Measurements from ENCODE around the gene PAM16. TPM values are rescaled to one million over a fixed set of nuclear protein-coding genes. Genes with fewer than 3 reads are reported as not detected.
"Not testable (repeated sequence)": the region's sequence is repeated elsewhere in the genome, so short reads cannot be mapped to it uniquely, and the experiment has no call there.

PAM16 gene
- total RNA-seq, 1 experiment from 2014 or later = 116 TPM

DNA sequence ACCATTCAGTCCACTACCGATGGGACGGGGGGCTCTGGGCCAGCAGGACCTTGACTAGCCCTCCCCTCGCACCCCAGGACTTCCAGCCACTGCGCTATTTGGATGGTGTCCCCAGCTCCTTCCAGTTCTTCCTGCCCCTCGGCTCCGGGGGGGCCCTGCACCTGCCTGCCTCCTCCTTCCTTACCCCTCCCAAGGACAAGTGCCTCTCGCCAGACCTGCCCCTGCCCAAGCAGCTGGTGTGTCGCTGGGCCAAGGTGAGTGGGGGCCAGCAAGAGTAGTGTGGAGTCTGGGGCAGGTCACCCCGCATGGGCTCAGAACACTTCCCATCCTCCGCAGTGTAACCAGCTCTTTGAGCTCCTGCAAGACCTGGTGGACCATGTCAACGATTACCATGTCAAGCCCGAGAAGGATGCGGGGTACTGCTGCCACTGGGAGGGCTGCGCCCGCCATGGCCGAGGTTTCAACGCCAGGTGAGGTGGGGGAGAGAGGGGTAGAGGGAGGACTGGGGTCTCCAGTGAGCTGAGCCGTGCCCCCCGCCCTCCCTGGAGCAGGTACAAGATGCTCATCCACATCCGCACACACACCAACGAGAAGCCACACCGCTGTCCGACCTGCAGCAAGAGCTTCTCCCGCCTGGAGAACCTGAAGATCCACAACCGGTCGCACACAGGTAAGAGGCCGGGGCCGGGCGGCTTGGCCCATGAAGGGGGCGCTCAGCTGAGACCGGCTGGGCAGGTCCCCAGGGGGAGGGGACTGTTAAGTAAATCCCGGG lies 16.2 kb downstream of the PAM16 start:
- no peak for DNase-seq (ENCODE audit: low spot score)

DNA sequence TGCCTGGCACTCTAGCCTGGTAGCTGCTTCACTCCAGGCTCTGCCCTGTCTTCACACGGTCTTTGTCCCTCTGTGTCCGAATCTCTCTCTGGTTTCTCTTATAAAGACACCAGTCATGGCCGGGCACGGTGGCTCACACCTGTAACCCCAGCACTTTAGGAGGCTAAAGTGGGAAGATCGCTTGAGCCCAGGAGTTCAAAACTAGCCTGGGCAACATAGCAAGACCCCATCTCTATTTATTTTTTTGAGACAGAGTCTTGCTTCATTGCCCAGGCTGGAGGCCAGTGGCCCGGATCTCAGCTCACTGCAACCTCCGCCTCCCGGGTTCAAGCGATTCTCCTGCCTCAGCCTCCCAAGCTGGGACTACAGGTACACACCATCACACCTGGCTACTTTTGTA lies 17.4 kb downstream of the PAM16 start:
- DNase-seq (ENCODE audit: low spot score) = not testable (repeated sequence)

DNA sequence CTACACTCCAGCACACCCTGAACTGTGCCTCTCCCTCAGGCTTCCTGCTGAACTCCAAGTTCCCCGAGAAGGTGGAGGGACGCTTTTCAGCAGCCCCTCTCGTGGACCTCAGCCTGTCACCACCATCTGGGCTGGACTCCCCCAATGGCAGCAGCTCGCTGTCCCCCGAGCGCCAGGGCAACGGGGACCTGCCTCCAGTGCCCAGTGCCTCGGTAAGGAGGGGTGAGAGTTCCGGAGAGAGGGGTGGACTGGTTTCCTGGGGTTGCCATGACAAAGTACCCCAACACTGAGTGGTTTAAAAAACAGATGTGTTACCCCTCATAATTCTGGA lies 17.8 kb downstream of the PAM16 start:
- DNase-seq (ENCODE audit: low spot score) = no peak

DNA sequence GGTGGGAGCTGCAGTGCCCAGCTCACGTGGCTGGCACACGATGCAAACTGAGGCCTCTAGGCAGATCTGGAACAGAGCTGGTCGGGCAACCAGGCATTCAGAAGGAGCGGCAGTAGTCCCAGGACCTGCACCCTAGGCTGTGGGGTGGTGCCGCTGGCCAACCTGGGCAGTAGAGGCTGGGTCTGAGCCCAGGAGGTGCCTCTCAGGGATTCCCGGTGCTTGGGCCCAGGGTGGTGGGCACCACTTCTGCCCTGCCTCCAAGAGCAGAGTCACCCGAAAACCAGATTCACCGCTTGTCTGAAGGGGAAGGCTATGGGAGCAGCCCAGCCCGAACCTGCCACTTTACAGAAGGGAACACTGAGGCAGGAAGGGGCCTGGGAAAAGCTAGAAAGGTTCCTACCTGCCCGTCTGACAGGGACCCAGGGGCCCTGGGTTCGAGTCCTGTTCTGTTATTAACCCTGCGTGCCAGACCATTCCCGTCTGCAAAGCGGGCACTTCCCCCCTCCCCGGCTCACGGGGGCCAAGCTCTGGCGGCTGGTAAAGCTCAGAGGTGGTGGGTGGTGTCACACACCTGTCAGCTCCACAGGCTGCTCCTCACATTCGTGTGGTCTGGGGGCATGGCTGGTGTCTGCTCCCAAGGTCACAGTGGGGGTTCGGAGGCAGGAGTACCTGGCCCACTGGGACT lies 18.4 kb downstream of the PAM16 start:
- DNase-seq (ENCODE audit: low spot score) = no peak

DNA sequence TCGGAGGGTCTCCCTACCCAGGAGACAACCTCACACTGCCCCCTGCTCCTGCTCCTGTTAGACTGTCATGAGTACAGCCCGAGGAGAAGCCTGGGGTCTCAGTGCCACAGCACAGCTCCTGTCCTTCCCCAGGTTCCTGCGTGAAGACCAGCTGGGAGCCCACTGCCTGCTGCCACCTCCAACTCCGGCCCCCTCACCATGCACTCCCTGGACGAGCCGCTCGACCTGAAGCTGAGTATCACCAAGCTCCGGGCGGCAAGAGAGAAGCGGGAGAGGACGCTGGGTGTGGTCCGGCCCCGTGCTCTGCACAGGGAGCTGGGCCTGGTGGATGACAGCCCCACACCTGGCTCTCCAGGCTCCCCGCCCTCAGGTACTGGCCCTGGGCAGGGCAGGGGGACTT lies 19.0 kb downstream of the PAM16 start:
- DNase-seq (ENCODE audit: low spot score) = no peak

DNA sequence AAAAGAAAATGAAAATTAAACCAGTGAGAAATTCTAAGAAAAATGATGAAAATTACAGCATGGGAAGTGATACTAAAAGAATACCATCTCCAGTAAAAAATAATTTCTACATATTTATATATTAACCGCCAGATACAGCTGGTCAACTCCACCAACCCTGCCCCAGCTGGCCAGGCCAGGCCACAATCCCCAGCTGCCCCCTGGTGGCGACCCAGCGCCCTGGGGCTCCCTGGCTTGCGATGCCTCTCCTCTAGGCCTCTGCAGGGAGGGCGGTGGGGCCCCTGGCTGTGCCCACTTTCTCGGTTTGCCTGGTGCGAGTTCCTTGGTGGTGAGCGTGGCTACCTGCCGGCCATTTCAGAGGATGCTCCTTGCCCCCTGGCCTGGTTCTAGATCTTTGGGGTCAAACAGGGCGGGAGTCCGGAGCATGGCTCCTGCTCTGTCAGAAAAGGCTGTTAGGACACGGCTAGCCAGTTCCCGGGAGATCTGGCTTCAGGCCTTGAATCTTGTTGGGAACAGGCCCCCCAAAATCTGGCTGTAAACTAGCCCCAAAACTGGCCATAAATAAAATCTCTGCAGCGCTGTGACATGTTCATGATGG lies 20.7 kb downstream of the PAM16 start:
- DNase-seq (ENCODE audit: low spot score) = peak; percentile 39

DNA sequence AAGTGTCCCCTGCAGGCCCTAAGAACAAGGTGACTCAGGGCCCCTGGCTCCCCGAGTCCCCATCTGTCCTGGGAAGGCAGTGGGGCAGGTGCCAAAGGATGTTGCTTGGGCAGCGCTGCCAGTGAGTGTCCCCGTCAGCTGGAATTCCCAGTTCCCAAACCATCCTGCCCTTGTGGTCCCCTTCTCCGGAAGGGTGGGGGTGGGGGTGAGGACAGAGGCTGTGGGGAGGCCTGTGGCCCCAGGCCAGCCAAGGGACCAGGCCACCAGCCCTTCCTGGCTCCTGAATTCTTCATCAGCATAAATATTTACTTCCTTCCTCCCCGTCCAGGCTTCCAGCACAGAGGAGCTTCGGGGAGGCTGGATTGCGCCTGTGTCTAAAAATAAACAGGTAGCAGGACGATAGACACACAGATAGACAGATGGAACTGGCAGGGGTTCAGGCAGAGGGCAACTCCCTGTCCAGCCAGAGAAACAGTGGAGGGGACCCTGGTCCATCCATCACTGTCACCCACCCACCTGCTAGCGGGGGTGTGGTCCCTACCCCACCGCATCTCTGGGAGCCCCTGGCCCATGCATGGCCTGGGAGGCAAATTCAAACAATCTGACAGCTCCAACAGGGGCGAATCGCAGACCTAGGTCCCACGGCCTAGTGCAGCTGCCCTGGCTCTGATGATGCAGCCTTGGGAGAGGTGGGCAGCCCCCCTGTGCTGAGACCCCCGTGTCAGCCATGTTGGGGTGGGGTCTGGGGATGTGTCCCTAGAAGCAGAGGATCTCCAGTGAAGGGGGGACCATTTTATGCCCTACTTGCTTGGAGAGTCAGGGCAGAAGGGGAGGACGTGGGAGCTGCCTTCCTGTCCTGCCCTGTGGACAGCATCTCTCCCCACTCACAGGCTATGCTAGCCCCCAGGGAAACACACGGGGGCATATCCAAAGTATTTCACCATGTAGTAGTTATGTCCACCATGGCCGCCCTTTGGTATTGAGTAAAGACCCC lies 22.0 kb downstream of the PAM16 start:
- DNase-seq (ENCODE audit: low spot score) = peak; percentile 75

DNA sequence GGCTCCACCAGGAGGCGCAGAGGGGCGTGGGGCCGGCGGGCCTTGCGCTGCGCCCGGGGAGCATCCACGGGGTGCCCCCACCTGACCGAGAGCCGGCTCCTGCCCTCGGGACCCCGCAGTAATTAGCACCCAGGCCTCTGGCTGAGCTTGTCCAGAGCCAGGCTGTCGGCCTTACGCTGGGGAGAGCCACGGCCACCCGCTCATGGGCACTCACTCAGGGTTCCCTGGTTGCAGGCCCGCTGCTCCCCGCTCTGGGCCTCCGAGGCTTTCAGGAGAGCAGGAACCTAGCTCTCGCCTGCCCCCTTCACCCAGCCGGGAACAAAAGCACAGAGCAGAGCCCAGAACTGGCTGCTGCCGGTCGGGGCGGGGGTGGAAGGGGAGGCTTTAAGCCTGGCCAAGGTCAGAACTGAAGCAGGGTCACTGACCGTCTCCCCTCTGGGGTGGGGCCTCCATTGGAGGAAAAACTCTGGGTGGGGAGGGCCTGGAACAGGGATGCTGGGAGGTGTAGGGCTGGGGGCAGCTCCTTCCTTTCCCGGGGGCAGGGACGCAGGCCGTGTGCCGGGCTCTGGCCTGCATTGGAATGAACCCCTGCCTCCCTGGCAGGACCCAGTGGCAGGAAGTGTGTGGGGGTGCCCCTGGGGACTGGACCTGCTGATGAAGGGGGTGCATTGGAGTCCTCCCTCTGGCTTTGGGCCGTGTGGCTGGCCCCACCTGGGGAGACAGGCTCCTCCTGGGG lies 22.9 kb downstream of the PAM16 start:
- DNase-seq (ENCODE audit: low spot score) = peak; percentile 31

DNA sequence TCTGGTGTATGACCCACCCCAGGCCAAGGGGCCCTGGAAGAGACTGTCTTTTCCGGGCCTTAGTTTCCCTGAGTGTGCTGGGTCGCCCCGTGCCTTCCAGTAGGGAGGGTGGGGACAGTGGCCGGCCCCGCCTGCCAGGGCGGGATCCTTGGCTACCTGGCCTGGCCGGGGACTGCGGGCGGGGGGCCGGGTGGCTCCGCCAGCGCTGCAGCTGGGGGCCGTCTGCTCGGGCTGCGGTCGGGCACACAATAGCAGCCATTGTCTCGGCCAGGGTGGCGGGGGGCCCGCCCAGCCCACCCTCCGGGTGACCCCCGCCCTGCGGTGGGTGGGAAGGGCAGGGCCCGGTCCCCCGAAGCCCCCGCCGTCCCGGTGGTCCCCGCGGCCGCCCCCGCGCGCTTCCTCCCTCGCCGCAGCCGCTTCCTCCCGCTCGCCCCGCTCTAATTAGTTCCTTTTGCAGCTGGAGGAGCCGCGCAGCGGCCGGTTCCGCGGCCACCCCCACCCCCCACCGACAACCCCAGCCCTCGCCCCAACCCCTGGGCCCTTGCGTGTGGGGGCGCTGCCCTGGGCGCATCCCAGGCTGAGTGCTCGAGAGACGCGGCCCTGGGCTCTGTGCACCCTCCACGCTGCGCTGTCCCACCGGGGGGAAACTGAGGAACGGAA lies 23.6 kb downstream of the PAM16 start:
- no peak for DNase-seq (ENCODE audit: low spot score)

DNA sequence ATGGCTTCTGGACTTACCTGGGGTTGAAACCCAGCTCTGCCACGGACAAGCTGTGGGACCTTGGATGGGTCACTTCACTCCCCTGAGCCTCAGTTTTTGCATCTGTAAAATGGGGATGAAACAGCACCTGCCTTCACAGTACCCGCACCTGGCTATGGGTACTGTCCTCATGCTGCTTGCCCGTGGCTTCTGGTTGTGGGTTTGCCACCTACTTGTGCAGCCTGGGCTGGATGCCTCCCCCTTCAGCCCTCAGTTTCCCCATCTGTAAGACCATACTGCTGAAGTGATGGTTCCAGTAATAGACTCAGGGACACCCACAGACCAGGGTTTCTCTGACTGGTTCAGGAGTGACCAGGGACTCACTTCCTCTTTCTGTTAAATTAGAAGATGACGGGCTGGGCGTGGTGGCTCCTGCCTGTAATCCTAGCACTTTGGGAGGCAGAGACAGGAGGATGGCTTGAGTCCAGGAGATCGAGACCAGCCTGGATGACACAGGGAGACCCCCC lies 25.8 kb downstream of the PAM16 start:
- no peak for DNase-seq (ENCODE audit: low spot score)

DNA sequence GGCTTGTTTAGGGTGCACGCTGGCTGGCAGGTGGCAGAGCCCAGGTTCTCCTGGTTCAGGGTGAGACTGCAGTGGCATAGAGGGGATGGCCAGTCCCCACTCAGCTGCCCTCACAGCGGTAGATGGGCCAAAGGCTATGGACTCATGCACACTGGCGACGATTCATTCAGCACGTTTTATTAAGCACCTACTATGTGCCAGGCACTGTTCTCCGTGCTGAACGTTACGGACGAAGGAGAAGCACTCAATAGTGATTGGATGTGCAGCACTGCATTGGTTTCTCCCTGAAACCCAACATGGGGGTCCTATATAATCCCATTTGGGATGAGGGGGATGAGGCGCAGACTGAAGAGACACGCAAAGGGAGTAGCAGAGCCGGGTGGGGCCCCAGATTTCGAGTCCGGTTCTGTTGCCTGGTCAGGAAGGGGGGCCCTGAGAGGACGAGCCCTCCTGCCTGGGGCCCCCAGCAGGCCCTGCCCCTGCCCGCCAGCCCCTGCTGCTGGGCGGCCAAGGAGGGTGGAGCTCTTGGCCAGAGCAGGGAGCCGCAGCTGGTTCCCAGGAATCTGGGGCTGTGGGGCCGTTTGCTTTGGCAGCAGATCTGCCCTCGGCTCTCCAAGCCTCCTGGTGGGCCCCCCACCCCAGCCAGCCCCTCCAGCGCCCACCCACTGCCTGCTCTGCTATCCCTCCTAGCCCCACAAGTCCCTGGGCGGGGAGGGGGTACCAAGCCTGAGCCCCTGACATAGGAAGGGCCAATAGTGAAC lies 26.4 kb downstream of the PAM16 start:
- no peak for DNase-seq (ENCODE audit: low spot score)

DNA sequence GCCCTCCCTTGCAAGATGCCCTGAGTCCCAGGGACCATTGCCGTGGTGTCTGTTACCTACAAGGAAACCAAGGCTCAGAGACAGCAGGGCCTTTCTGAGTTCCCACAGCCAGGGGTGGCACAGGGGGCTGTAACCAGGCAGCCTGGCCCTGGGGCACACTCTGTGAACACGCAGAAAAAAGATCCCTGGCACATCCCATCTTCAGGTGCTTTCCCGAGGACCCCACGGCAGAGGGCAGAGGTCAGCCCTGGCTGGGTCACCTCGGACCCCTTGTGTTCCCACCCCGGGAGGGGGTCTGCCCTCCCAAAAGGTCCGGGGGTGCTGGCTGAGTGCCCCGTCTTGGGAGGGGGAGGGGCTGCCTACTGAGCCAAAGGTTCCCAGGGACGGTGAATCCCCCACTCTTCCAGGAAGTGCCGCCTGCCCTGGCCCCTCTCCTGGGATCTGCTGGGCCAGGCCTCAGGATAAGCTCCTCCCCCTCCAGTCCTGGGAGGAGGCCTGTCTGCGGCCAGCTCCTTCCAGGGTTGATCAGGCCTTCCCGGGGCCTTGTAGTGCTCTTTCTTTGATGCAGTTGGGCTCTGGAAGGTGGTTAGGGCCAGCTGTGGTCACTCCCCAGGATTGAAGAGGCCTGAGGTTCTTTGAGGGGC lies 27.2 kb downstream of the PAM16 start:
- peak; percentile 65 for DNase-seq (ENCODE audit: low spot score)

DNA sequence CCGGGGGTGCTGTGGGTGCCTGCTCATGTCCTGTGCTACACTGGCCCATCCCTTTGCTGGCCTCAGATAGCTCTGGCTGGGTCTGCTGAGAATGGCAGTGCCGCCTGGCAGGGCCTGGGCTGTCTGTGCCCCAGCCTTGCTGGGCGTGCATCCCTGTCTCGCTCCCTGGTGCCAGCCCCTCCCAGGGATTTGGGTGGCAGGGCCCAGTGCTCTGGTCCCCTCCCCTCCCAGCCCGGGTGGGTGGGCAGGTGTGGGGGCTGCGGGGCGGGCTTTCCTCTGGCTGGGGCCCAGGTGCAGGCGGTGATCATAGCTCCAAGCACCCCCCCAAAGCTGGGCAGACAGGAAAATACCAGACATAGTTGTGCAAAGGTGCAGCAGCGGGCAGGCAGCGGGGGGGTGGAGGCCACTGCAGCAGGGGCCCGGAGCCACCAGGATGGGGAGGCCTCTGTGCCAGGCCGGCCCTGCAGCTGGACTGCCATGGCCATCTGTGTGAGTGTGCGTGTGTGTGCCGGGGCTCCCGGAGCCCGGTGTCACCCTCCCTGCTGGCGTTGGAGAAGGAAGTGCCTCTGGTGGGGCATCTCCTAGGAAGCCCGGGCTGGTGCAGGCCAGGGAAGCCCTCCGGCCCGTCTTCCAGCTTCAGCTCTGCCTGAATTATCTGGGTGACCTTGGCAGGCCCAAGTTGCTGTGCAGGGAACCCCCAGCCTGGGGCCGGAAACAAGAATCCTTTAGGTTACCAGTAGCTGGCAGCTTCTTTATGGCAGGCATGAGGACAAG lies 27.9 kb downstream of the PAM16 start:
- no peak for DNase-seq (ENCODE audit: low spot score)

DNA sequence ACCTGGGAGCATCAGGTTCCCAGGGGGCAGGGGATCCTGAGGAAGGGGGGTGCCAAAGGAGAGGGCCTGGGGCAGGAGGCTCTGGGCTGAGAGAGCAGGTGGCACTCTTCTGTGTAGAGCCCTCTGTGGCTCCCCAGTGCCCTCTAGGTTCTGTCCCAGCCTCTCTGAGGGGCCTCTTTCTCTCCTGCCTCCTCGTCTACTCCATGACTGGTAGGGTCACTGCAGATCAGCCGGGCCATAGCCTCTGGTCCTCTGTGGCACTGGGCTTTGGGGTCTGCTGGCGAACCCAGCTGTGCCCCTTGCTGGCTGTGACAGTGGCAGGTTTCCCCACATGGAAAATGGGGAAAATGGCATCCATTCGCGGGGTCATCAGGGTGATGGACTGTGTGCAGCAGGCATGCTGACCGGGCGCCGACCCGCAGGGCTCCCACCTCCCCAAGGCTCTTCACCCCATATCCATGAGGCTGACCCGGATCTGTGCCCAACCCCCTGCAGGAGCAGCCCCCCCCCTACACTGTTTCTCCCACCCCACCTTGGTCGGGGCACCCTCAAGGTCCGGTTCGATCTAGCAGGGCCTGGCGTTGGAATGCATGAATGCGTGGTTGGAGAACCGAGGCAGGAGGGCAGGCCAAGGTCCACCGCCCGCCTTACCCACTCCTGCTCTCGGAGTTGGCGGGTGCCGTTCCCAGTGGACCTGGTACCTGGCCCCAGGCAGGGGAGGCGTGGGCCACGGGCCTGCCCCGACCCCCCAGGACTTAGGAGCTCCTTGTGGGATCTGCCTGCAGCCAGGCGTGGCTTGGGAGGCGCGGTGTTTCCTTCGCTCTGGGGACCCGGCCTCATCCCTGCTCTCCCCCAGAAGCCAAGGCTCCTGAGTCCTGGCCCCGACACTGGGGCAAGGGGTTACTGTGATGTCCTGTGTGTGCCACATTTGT lies 28.7 kb downstream of the PAM16 start:
- no peak for DNase-seq (ENCODE audit: low spot score)

DNA sequence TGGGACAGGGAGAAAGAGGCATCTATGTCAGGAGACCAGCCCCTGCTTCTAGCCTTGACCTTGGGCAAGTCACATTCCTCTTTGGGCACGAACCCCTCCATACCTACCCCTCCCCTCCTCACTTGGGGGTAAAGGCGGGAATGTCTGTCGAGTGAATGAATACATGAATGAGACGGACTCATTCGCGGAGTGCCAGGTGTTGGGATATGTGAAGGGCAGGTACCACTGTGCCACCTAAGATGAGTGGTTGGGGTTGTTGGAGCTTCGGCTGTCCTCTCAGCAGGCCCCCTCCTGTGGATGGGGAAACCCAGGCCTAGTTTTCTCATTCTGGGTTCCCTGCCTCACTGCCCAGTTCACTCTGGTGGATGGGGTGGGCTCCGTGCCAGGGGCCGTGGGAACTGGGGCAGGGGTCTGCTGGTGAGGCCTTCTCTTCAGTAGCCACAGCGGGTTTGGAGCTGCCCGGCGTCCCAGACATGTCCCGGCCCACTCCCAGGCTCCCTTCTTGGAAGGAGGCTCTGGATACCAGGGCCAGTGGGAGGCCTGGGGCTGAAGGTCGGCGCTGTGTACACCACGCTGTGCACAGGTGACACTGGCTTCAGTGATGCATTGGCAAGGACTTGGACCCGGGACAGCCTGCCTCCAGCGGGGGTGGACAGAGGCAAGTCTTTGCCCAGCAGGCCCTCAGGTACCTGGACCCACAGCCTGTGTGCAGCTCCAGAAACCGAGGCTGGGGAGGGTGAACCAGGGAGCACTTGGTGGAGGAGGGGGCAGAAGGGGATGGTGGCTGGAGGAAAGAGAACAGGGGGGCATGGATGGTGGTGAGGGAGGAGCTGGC lies 29.6 kb downstream of the PAM16 start:
- no peak for DNase-seq (ENCODE audit: low spot score)

DNA sequence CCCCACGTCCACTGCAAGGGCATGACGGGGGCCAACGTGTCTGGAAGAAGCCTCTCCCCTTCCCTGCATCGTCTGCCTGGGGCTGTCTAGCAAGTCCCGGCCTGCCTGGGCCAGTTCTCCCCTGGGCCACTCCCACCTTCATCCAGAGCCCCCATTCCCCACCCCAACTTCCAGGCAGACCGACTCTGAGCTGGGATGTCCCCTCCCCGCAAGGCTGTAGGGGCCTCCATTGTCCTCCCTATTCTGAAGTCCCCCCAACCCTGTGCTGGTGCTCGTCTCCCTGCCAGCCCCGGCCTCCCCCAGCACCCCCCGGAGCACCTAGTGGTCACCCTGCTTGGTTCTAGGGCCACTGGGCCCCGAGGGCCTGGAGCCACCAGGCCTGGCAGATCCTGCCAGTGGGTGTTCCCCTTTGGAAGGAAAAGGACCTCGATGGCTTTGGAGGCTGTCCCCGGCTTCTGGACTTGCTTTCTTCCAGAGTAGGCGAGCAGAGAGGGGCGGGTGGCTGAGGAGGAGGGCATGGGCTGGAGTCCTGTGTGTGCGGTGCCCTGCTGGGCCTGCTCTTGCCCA lies 30.5 kb downstream of the PAM16 start:
- no peak for DNase-seq (ENCODE audit: low spot score)
